HL-60 (cell line): ENCODE results near the gene ACAA1.

Experiments
- DNase-seq, 2 experiments: peaks; one replicate each; pipeline ENCODE4 v3.0.0-alpha.2; 2010 to 2020; ENCODE audit warnings: low read depth in 1 of 2, low spot score in 1 of 2
- H3K27ac ChIP-seq: fragments of 250-450 bp; sonication (Bioruptor Pico); replicated peaks from 2 replicates; pipeline ENCODE4 v1.5.1; 2020; ENCODE audit warnings: mild to moderate bottlenecking, moderate library complexity
- H3K27me3 ChIP-seq: fragments of 250-450 bp; sonication (Bioruptor Pico); 2 replicates; pipeline ENCODE4 v1.5.1; 2021; ENCODE audit warnings: mild to moderate bottlenecking, moderate library complexity; ENCODE audit not compliant: insufficient read depth, poor library complexity, severe bottlenecking
- H3K4me3 ChIP-seq: replicated peaks from 2 replicates; pipeline ENCODE4 v1.5.1; 2011; ENCODE audit warnings: mild to moderate bottlenecking, control low read depth, low read length; ENCODE audit not compliant: insufficient read depth
- CTCF ChIP-seq: IDR thresholded peaks from one replicate; pipeline ENCODE4 v1.5.1; 2011; ENCODE audit warnings: low read length, control low read depth, inconsistent platforms; ENCODE audit not compliant: insufficient read depth
- GABPA ChIP-seq: IDR thresholded peaks from 2 replicates; pipeline ENCODE4 v1.6.1; 2012; ENCODE audit warnings: low read depth
- POLR2AphosphoS5 ChIP-seq: IDR thresholded peaks from 2 replicates; pipeline ENCODE4 v1.6.1; 2012; ENCODE audit warnings: low read depth
- REST ChIP-seq: IDR thresholded peaks from 2 replicates; pipeline ENCODE4 v1.6.1; 2012; ENCODE audit warnings: low read depth; ENCODE audit not compliant: insufficient replicate concordance
- SPI1 ChIP-seq: IDR thresholded peaks from 2 replicates; pipeline ENCODE4 v1.6.1; 2012; ENCODE audit warnings: low read depth, mild to moderate bottlenecking, borderline replicate concordance

Gene ACAA1

GRCh38 chr3:38153221-38153620 lies 16.3 kb upstream of the ACAA1 start:
- Histone ChIP-seq H3K27ac (no peak overlapping the region), H3K4me3 (no peak overlapping the region), H3K27me3 (no peaks in the 10 kb centered on the region)
- TF ChIP-seq SPI1 (no peak), REST (no peak), GABPA (no peak), CTCF (no peak), POLR2AphosphoS5 (no peak)
- no peak for DNase-seq

- DNase-seq, result no peak
- no peak overlapping the region for H3K27ac ChIP-seq
- H3K4me3 ChIP-seq, result no peak overlapping the region
- no peak for TF ChIP-seq REST
- no peak for TF ChIP-seq GABPA
- no peak for TF ChIP-seq CTCF
- no peak for TF ChIP-seq POLR2AphosphoS5
- no peak for TF ChIP-seq SPI1
- H3K27me3 ChIP-seq, result no peaks in the 10 kb centered on the region
Observed at GRCh38 chr3:38152609-38153008, 15.7 kb upstream of the ACAA1 start.

GRCh38 chr3:38151667-38152265 lies 14.8 kb upstream of the ACAA1 start:
- DNase-seq, result peak in 1 of 2 experiments; percentile 39
- Histone ChIP-seq H3K27me3 (no peaks in the 10 kb centered on the region), H3K27ac (peak overlapping the region; percentile 26), H3K4me3 (no peak overlapping the region)
- TF ChIP-seq SPI1, result peak; percentile 55; the same call in 1 of the 2 replicates
- TF ChIP-seq POLR2AphosphoS5, result no peak

GRCh38 chr3:38150780-38151528 lies 14.0 kb upstream of the ACAA1 start:
- H3K27me3 ChIP-seq, result no peaks in the 10 kb centered on the region
- DNase-seq, result no peak
- TF ChIP-seq SPI1, result no peak
- no peak for TF ChIP-seq POLR2AphosphoS5
- no peak for TF ChIP-seq CTCF
- TF ChIP-seq GABPA, result no peak
- TF ChIP-seq REST, result no peak
- H3K4me3 ChIP-seq, result no peak overlapping the region
- peak overlapping the region; percentile 26 for H3K27ac ChIP-seq
